Muscle of leg (tissue), 11 donors: ENCODE results near the gene UBN2. TPM values are rescaled to one million over a fixed set of nuclear protein-coding genes. Genes with fewer than 3 reads are reported as not detected.

Experiments
- DNase-seq: peaks from one replicate; pipeline ENCODE4 v3.0.0; 2013
- H3K27ac ChIP-seq: one replicate; pipeline ENCODE4 v1.5.1; 2013; ENCODE audit warnings: mild to moderate bottlenecking, low read length, control low read depth
- H3K27me3 ChIP-seq: one replicate; pipeline ENCODE4 v1.6.1; 2013; ENCODE audit warnings: low read length; ENCODE audit not compliant: control insufficient read depth, insufficient read depth
- H3K36me3 ChIP-seq: one replicate; pipeline ENCODE4 v1.6.1; 2013; ENCODE audit warnings: low read length; ENCODE audit not compliant: control insufficient read depth, insufficient read depth
- H3K4me1 ChIP-seq: one replicate; pipeline ENCODE4 v1.6.1; 2013; ENCODE audit warnings: low read length; ENCODE audit not compliant: control insufficient read depth, insufficient read depth
- H3K4me3 ChIP-seq: one replicate; pipeline ENCODE4 v1.5.1; 2013; ENCODE audit warnings: low read length, control low read depth
- H3K9me3 ChIP-seq: replicated peaks from 2 replicates; pipeline ENCODE4 v1.6.1; 2013; ENCODE audit warnings: low read depth, low read length; ENCODE audit not compliant: control insufficient read depth
- WGBS: methylation state at CpG from one replicate; pipeline ENCODE4 v1.1.5; 2013; ENCODE audit warnings: missing lambda C conversion rate; ENCODE audit not compliant: insufficient coverage; 5-methylcytosine and 5-hydroxymethylcytosine counted together
- polyA plus RNA-seq, 8 donors: library from polyadenylated mRNA; unstranded; fragments of 120-200 nt; gene quantifications; one replicate each; pipeline versions ENCODE4 v1.2.1 to v1.2.3, GENCODE V29; 2013; ENCODE audit warnings: inconsistent platforms in 1 of 8, low replicate concordance in 1 of 8; ENCODE audit not compliant: insufficient read length in 8 of 8, insufficient read depth in 1 of 8
- total RNA-seq: library from RNA; stranded (reverse); fragments of 120-200 nt; gene quantifications from one replicate; pipeline ENCODE4 v1.2.4, GENCODE V29; 2013

The UBN2 gene
- total and polyA plus RNA-seq, 9 donors, result 5.7 to 11.8 (median 7.6) TPM

DNA sequence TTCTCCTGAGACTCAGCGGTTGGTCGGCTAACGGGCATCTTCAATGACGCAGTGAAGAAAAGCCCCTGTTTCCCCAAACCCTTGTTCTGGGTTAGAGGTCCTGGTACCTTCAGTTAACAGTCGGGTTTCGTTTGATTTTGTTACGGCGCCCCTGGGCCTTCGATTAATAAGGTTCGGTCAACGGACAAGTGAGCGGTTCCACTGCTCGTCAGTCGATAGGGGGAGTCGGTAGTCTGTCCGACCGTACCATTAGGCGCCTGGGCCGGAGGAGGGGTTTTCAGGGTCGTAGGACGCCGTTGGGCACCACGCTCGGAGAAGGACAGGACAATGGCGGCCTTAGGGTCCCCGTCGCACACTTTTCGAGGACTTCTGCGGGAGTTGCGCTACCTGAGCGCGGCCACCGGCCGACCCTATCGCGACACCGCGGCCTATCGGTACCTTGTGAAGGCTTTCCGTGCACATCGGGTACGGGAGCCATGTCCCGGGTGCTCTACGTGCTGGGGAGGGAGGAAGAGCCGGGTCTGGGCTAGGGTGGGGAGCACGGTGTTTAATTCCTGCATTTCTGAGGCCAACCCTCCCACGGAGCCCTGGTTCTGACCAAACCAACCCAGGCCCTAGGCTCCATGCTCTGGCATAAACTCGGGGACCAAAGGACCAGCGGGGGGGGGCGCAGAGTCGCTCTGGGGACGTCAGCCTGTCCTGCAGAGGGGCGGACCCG, 110.2 kb downstream of the UBN2 start, which contains the start of gene FMC1:
Gene FMC1 (plus strand): TSS at position 280 of the 718 bp plus-strand sequence. CDS start 48 bp downstream, at position 328.
- Histone ChIP-seq H3K36me3 (peaks cover 6% of the 10 kb centered on the region), H3K4me3 (peak within 1 kb of the TSS; percentile 88), H3K27me3 (no peaks in the 10 kb centered on the region), H3K27ac (peak within 1 kb of the TSS; percentile 99), H3K4me1 (peaks cover 9% of the 10 kb centered on the region), H3K9me3 (peaks cover 10% of the 10 kb centered on the region)
- peak; percentile 98 for DNase-seq
- under 1% methylated on average over 50 of the region's 54 CpGs for WGBS

GRCh38 chr7:139341776-139342226, 110.8 kb downstream of the UBN2 start:
- 0% methylated on average over 2 of the region's 9 CpGs for WGBS
- Histone ChIP-seq H3K9me3 (peaks cover 10% of the 10 kb centered on the region), H3K4me1 (peaks cover 9% of the 10 kb centered on the region), H3K36me3 (peaks cover 10% of the 10 kb centered on the region), H3K27ac (peak overlapping the region; percentile 99), H3K4me3 (peak overlapping the region; percentile 88), H3K27me3 (no peaks in the 10 kb centered on the region)
- no peak for DNase-seq

DNA sequence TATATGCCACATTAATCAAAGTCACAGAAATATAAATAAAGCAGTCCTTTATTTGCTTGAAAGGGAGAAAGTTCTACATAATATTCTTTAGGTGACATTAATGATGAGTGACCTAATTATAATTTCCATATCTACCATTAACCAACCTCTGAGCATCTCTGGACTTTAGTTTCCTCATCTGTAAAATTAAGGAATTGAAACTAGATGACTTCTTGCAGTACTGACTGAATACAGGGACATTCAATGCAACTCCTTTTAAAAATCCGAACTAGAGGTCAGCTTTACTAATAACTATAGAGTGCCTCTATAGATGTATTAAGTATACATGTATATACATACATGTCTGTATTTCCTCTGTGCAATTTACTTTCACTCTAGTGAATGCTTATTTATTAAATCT, 114.0 kb downstream of the UBN2 start:
- H3K4me3 ChIP-seq, result no peak overlapping the region
- no peak overlapping the region for H3K27ac ChIP-seq
- no peaks in the 10 kb centered on the region for H3K27me3 ChIP-seq
- peaks cover 9% of the 10 kb centered on the region for H3K4me1 ChIP-seq
- DNase-seq, result no peak
- peaks cover 12% of the 10 kb centered on the region for H3K36me3 ChIP-seq
- peaks cover under 1% of the 10 kb centered on the region for H3K9me3 ChIP-seq
- WGBS, result no CpG with 5 or more reads among the region's 1 CpG

DNA sequence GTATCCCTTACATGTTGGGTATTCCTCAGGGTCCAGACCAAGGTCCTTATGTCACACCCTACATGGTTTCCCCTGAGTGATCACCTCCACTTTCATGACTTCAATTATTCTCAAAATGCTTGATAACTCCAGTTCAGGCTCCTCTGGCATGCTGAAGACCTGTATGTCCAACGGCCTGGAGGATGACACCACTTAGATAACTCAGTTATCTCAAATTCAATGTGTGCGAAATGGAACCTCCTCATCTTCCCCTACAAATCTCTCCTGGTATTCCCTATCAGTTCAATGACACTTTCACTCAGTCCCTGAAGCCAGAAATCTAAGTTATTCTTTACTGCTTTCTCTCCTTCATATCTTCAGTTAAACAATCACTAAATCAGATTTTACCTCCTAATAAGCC, 120.0 kb downstream of the UBN2 start:
- no peaks in the 10 kb centered on the region for H3K9me3 ChIP-seq
- H3K4me1 ChIP-seq, result no peaks in the 10 kb centered on the region
- H3K27me3 ChIP-seq, result no peaks in the 10 kb centered on the region
- H3K36me3 ChIP-seq, result peaks cover 11% of the 10 kb centered on the region
- no peak overlapping the region for H3K27ac ChIP-seq
- no peak overlapping the region for H3K4me3 ChIP-seq
- WGBS, result 100% methylated on average over 2 of the region's 2 CpGs
- DNase-seq, result no peak

- no peaks in the 10 kb centered on the region for H3K9me3 ChIP-seq
- peaks cover 5% of the 10 kb centered on the region for H3K36me3 ChIP-seq
- DNase-seq, result no peak
- no peaks in the 10 kb centered on the region for H3K27me3 ChIP-seq
- H3K4me1 ChIP-seq, result peaks cover 3% of the 10 kb centered on the region
- no CpG with 5 or more reads among the region's 2 CpGs for WGBS
- no peak overlapping the region for H3K4me3 ChIP-seq
- no peak overlapping the region for H3K27ac ChIP-seq
These were observed 123.7 kb downstream of the UBN2 start for GRCh38 chr7:139354729-139355128.

DNA sequence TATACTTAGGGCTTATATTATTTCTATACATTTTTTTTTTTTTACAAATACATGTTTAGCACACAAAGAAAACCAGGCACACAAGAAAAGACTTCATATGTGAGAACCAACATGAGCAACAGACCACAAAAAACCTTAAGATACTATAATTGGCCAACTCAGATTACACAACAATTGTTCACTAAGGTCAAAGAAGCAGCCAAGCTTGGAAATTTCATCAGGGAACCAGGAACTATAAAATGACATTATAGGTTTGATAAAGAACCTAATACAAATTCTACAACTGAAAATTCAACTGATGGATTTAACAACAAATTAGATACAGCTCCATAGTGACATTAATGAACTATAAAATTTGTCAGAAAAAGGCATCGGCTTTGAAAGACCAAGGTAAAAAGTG, 124.3 kb downstream of the UBN2 start:
- WGBS, result no CpG with 5 or more reads among the region's 1 CpG
- Histone ChIP-seq H3K27ac (no peak overlapping the region), H3K36me3 (peaks cover 5% of the 10 kb centered on the region), H3K27me3 (no peaks in the 10 kb centered on the region), H3K4me1 (peaks cover 3% of the 10 kb centered on the region), H3K4me3 (no peak overlapping the region), H3K9me3 (no peaks in the 10 kb centered on the region)
- no peak for DNase-seq

Other genes with a start within 250 kb of the UBN2 start
- 4.1 TPM for gene KIAA1549, start 249.8 kb upstream of the UBN2 start, total RNA-seq
- 10 to 100 TPM in 5 of 8 donors, 1 to 10 TPM in 3; 7.2 to 12.0 (median 11.6) TPM for gene KIAA1549, start 249.8 kb upstream of the UBN2 start, polyA plus RNA-seq
- 9.0 TPM for gene ZC3HAV1L, start 195.2 kb upstream of the UBN2 start, total RNA-seq
- gene ZC3HAV1L, start 195.2 kb upstream of the UBN2 start, polyA plus RNA-seq, result 10 to 100 TPM; 11.1 to 24.0 (median 18.8) TPM
- 12.2 TPM for gene ZC3HAV1, start 121.5 kb upstream of the UBN2 start, total RNA-seq
- gene ZC3HAV1, start 121.5 kb upstream of the UBN2 start, polyA plus RNA-seq, result 10 to 100 TPM in 4 of 8 donors, 1 to 10 TPM in 4; 8.0 to 15.4 (median 10.2) TPM
- gene FMC1, start 110.1 kb downstream of the UBN2 start, total RNA-seq, result 21.1 TPM
- 10 to 100 TPM; 13.5 to 22.7 (median 17.7) TPM for gene FMC1, start 110.1 kb downstream of the UBN2 start, polyA plus RNA-seq
- gene LUC7L2, start 128.7 kb downstream of the UBN2 start, total RNA-seq, result 28.5 TPM
- 10 to 100 TPM; 54.5 to 80.4 (median 62.4) TPM for gene LUC7L2, start 128.7 kb downstream of the UBN2 start, polyA plus RNA-seq